HEK293T (cell line): ENCODE results near the gene KRTAP5-7.
"Not testable (repeated sequence)": the region's sequence is repeated elsewhere in the genome, so short reads cannot be mapped to it uniquely, and the experiment has no call there.

Source experiments
- BHLHE40 ChIP-seq: fragments of 450-650 bp; IDR thresholded peaks from 2 replicates; pipeline ENCODE4 v1.6.1; 2016; ENCODE audit warnings: mild to moderate bottlenecking, moderate library complexity, borderline replicate concordance
- SP1 ChIP-seq: fragments of 450-650 bp; IDR thresholded peaks from 2 replicates; pipeline ENCODE4 v1.6.1; 2017

DNA sequence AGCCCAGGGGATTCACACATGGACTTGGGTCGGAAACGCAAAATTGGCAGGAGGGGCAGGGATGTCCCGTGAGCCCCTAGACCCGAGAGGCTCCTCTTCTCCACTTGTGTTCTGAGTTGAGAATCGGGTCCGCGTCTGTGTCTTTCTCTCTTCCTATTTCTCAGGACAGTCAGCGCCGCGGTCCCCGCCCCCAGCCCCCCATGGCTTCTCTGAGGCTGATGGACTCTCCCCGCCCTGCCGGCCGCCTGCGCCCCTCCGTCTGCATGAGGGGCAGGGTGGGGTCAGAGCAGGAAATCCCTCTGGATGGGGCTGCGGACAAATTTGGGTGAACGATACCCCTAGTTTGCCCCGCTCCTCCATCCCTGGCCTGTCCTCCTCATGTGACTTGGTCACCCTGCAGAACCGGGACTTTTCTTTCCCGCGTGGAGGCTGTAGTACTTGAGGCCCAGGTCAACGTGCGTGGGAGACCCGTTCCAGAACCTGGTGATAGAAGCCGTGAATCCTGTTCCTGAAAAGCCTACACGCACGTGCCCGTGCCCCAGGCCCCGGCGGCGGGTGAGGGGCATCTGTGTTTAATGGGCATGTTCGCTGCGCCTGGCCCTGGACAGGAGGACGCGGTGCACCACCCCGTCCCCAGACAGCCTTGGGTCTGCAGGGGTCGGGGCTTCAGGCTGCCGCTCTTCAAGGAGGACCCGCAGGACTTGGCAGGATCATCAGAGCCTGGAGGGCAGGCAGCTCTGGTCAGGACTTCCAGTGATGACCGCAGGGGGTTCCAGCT lies 49.8 kb downstream of the KRTAP5-7 start:
- not testable (repeated sequence) for TF ChIP-seq SP1, BHLHE40
